Mesothelial cell of epicardium (in vitro differentiated cells): ENCODE results near the gene ETV7. TPM values are rescaled to one million over a fixed set of nuclear protein-coding genes. Genes with fewer than 3 reads are reported as not detected.

Source experiments
- DNase-seq, 2 experiments: peaks; one replicate each; pipeline ENCODE4 v3.0.0; 2021; ENCODE audit warnings: low spot score in 2 of 2; ENCODE audit not compliant: unreplicated experiment in 2 of 2
- H3K27ac Mint-ChIP-seq: 2 replicates; pipeline ENCODE4 v1.8.0; 2021; ENCODE audit warnings: mixed read lengths
- H3K27me3 Mint-ChIP-seq: 2 replicates; pipeline ENCODE4 v1.8.0; 2021; ENCODE audit warnings: low read depth, mixed read lengths
- H3K36me3 Mint-ChIP-seq: 2 replicates; pipeline ENCODE4 v1.8.0; 2021; ENCODE audit warnings: mixed read lengths
- H3K4me1 Mint-ChIP-seq: 2 replicates; pipeline ENCODE4 v1.8.0; 2021; ENCODE audit warnings: mixed read lengths
- H3K4me3 Mint-ChIP-seq: 2 replicates; pipeline ENCODE4 v1.8.0; 2021; ENCODE audit warnings: mild to moderate bottlenecking, moderate library complexity, mixed read lengths
- H3K9me3 Mint-ChIP-seq: 2 replicates; pipeline ENCODE4 v1.8.0; 2021; ENCODE audit warnings: mixed read lengths
- CTCF ChIP-seq: fragments of 200-600 bp; sonication (generic); IDR thresholded peaks from one replicate; pipeline ENCODE4 v1.5.0; 2021; ENCODE audit warnings: antibody characterized with exemption; ENCODE audit not compliant: unreplicated experiment
- total RNA-seq: library from RNA; stranded (reverse); gene quantifications from 3 replicates; pipeline ENCODE4 v1.2.1, GENCODE V29; 2021

ETV7 gene
- total RNA-seq, 1 donor from 2014 or later = 0.47 TPM

- no peak for TF ChIP-seq CTCF
Observed at GRCh38 chr6:36383606-36384005, 3.9 kb downstream of the ETV7 start.

DNA sequence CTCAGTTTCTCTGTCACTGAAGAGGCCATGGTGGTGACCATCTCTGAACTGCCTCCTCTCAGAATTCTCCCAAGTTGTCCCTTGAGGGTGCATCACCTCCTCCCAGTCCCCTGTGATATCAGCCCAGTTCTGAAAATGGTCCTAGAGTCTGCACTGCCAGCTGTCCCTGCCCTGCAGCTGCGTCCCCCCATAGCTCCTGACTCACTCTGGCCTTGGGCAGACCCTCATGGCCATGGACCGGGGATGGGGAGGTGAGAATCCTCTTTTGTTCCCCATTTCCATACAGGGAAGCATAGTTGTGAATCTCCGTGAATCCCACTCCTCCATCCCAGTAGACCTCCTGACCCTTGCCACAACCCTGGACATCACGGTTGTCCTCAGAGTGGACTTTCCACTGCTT is 4.5 kb downstream of the ETV7 start:
- Mint-ChIP-seq H3K4me1 (peaks cover 19% of the 10 kb centered on the region), H3K27me3 (peaks cover 33% of the 10 kb centered on the region)

More at GRCh38 chr6:36383606-36384005, 3.9 kb downstream of the ETV7 start:
- peaks cover 19% of the 10 kb centered on the region for H3K4me1 Mint-ChIP-seq
- H3K36me3 Mint-ChIP-seq = no peaks in the 10 kb centered on the region
- no peak overlapping the region for H3K27ac Mint-ChIP-seq
- peaks cover 40% of the 10 kb centered on the region for H3K27me3 Mint-ChIP-seq
- no peak overlapping the region for H3K4me3 Mint-ChIP-seq
- no peak for DNase-seq
- no peaks in the 10 kb centered on the region for H3K9me3 Mint-ChIP-seq

DNA sequence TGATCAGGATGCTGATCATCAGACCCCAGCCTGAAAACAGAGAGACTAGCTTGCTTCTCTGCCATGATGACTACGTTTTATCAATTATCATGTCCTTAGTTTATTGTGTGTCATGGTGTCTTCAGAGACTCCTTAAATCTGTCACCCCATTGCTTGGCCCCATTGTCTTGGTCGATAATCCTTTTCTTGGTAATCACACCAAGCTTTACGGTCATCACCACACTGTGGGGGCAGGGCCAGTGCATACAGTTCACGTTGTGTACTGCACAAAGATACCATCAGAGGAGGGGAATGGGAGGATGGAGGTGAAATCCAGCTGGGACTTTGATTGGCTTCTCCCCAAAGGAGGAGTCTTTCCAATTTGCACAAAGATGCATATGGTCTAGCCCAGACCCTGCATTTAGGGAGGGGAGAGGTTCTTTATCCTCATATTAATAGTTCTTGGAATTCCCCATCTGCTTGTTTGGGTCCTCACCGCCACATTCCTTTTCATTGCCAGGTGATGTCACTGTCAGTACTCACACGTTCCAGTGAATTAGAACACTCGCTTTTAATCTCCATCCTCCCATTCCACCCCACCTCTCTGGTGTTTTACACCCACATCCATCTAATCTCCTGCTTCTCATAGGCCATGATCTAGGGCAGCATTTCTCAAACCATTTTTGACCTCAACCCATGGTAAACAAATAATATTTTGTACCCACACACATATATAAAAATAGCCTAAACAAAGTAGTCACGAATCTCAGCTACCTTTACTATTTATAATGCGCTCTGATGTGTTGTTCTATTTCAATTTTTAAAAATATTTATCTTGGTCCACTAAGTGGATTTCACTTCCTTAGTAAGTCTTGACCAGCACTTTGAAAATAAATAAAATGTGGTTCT is 5.7 kb downstream of the ETV7 start:
- no peaks in the 10 kb centered on the region for H3K9me3 Mint-ChIP-seq
- no peak overlapping the region for H3K4me3 Mint-ChIP-seq
- TF ChIP-seq CTCF = no peak
- no peak overlapping the region for H3K27ac Mint-ChIP-seq
- peaks cover 11% of the 10 kb centered on the region for H3K4me1 Mint-ChIP-seq
- no peaks in the 10 kb centered on the region for H3K36me3 Mint-ChIP-seq
- DNase-seq = no peak
- peaks cover 22% of the 10 kb centered on the region for H3K27me3 Mint-ChIP-seq

More for the DNA sequence above, 4.5 kb downstream of the ETV7 start:
- DNase-seq = no peak
- no peaks in the 10 kb centered on the region for H3K36me3 Mint-ChIP-seq
- TF ChIP-seq CTCF = no peak
- H3K4me3 Mint-ChIP-seq = no peak overlapping the region
- no peak overlapping the region for H3K27ac Mint-ChIP-seq
- H3K9me3 Mint-ChIP-seq = no peaks in the 10 kb centered on the region

DNA sequence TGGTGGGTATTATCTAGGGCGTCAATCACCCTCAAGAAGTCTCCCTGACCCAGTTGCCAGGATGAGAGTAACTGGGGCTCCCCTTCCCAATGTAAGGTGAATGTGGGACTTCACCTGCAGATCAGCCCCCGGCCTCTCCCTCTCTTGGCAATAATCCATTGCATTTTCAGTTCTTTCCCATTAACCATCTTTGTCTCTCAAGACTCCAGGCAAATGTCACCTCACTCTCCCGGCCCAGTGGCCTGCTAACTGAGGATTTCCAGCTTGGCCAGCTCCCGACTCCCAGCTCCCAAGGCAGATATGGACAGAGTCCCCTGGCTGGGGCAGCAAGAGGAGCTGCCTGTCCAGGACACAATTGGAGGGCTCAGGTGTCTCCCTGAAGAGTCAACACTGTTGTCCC is 7.3 kb downstream of the ETV7 start:
- Mint-ChIP-seq H3K27ac (no peak overlapping the region), H3K27me3 (peaks cover 8% of the 10 kb centered on the region), H3K4me1 (no peaks in the 10 kb centered on the region), H3K9me3 (no peaks in the 10 kb centered on the region), H3K4me3 (no peak overlapping the region), H3K36me3 (no peaks in the 10 kb centered on the region)
- no peak for TF ChIP-seq CTCF
- no peak for DNase-seq

GRCh38 chr6:36378936-36379335 is 8.5 kb downstream of the ETV7 start:
- no peaks in the 10 kb centered on the region for H3K9me3 Mint-ChIP-seq
- no peak for TF ChIP-seq CTCF
- no peaks in the 10 kb centered on the region for H3K4me1 Mint-ChIP-seq
- H3K27ac Mint-ChIP-seq = no peak overlapping the region
- no peak overlapping the region for H3K4me3 Mint-ChIP-seq
- DNase-seq = no peak
- no peaks in the 10 kb centered on the region for H3K36me3 Mint-ChIP-seq
- peaks cover 6% of the 10 kb centered on the region for H3K27me3 Mint-ChIP-seq
